Endothelial cell of umbilical vein (primary cell): ENCODE data around the gene SUPT5H. TPM values are rescaled to one million over a fixed set of nuclear protein-coding genes. Genes with fewer than 3 reads are reported as not detected.

Experiments
- BruUV-seq: library from RNA; stranded (reverse); fragments of 400-500 nt; replicated peaks from 2 replicates; lab custom pipeline; 2021; lab: Mats Ljungman, UMichigan
- CTCF ChIA-PET: fragments of 300-600, 350-600 bp; sonication (Branson Sonifier 250); formaldehyde crosslinking; loops from one replicate; lab custom pipeline; 2021; ENCODE audit warnings: antibody characterized with exemption, inconsistent platforms; lab: Charles Lee
- POLR2A ChIA-PET: fragments of 300-600, 350-600 bp; sonication (Branson Sonifier 250); formaldehyde crosslinking; loops from one replicate; lab custom pipeline; 2021; ENCODE audit warnings: antibody characterized with exemption, inconsistent platforms; lab: Charles Lee
- DNase-seq: peaks from one replicate; pipeline ENCODE4 v3.0.0-alpha.2; 2011; ENCODE audit warnings: low read depth, low spot score
- FAIRE-seq: peaks from 2 replicates; lab custom pipeline; 2011; peaks lifted over from hg19 to GRCh38; lab: Jason Lieb, UNC
- H2AFZ ChIP-seq: 2 replicates; pipeline ENCODE4 v1.6.0; 2012; ENCODE audit warnings: low read depth, low read length, control low read depth, inconsistent platforms
- H3K27ac ChIP-seq: 2 replicates; pipeline ENCODE4 v1.5.1; 2011; ENCODE audit warnings: low read depth, mild to moderate bottlenecking, control low read depth, low read length, moderate library complexity; ENCODE audit not compliant: insufficient read depth
- H3K27me3 ChIP-seq, 2 experiments: 2 replicates each; pipeline versions ENCODE4 v1.6.0 to v1.6.1; 2011; ENCODE audit warnings: low read length in 2 of 2, mixed read lengths in 1 of 2; ENCODE audit not compliant: control insufficient read depth in 2 of 2, insufficient read depth in 2 of 2
- H3K36me3 ChIP-seq, 2 experiments: 2 replicates in 1 of 2; 3 replicates in 1 of 2; pipeline ENCODE4 v1.5.1; 2011; ENCODE audit warnings: low read length in 2 of 2, mild to moderate bottlenecking in 1 of 2, moderate library complexity in 1 of 2; ENCODE audit not compliant: control insufficient read depth in 2 of 2, insufficient read depth in 2 of 2; ENCODE audit errors: extremely low read depth in 1 of 2
- H3K4me1 ChIP-seq: 3 replicates; pipeline ENCODE4 v1.5.1; 2011; ENCODE audit warnings: mild to moderate bottlenecking, low read length; ENCODE audit not compliant: control insufficient read depth, insufficient read depth; ENCODE audit errors: extremely low read depth
- H3K4me2 ChIP-seq: 2 replicates; pipeline ENCODE4 v1.6.1; 2011; ENCODE audit warnings: low read length, control low read depth, mixed read lengths; ENCODE audit not compliant: insufficient read depth
- H3K4me3 ChIP-seq, 3 experiments: fragments of 200-600 bp in 1 of 3; sonication (generic), shearing (Covaris generic) in 1 of 3; replicated peaks in 1 of 3; 2 replicates each; pipeline ENCODE4 v1.5.1; 2011 to 2016; ENCODE audit warnings: control low read depth in 3 of 3, low read length in 3 of 3, mild to moderate bottlenecking in 2 of 3, inconsistent platforms in 1 of 3, low read depth in 1 of 3, moderate library complexity in 1 of 3; ENCODE audit not compliant: insufficient read depth in 1 of 3
- H3K79me2 ChIP-seq: 2 replicates; pipeline ENCODE4 v1.6.0; 2012; ENCODE audit warnings: low read length, inconsistent platforms; ENCODE audit not compliant: control insufficient read depth, insufficient read depth
- H3K9ac ChIP-seq: replicated peaks from 2 replicates; pipeline ENCODE3; 2011; ENCODE audit warnings: low read length, control low read depth; ENCODE audit not compliant: insufficient read depth; ENCODE audit errors: extremely low read depth
- H3K9me1 ChIP-seq: replicated peaks from 3 replicates; pipeline ENCODE4 v1.6.0; 2011; ENCODE audit warnings: mild to moderate bottlenecking, low read length; ENCODE audit not compliant: control insufficient read depth, insufficient read depth; ENCODE audit errors: extremely low read depth
- H3K9me3 ChIP-seq: replicated peaks from 2 replicates; pipeline ENCODE4 v1.5.1; 2012; ENCODE audit warnings: low read length, inconsistent platforms; ENCODE audit not compliant: control insufficient read depth, insufficient read depth
- H4K20me1 ChIP-seq: replicated peaks from 2 replicates; pipeline ENCODE3; 2011; ENCODE audit warnings: mild to moderate bottlenecking, low read length; ENCODE audit not compliant: control insufficient read depth, insufficient read depth; ENCODE audit errors: extremely low read depth
- CTCF ChIP-seq, 2 donors: IDR thresholded peaks; 1 replicate in 1 of 2; 2 replicates in 1 of 2; pipeline ENCODE4 v1.5.1; 2011; ENCODE audit warnings: low read length in 2 of 2, mild to moderate bottlenecking in 2 of 2, moderate library complexity in 2 of 2, control low read depth in 1 of 2, inconsistent platforms in 1 of 2, low read depth in 1 of 2; ENCODE audit not compliant: insufficient read depth in 1 of 2; ENCODE audit errors: extremely low read depth in 1 of 2
- EZH2 ChIP-seq: IDR thresholded peaks from 2 replicates; pipeline ENCODE4 v1.6.1; 2012; ENCODE audit warnings: borderline replicate concordance, low read depth, mild to moderate bottlenecking, moderate library complexity, low read length, inconsistent platforms; ENCODE audit not compliant: severe bottlenecking
- FOS ChIP-seq: IDR thresholded peaks from 2 replicates; pipeline ENCODE4 v1.6.1; 2011; ENCODE audit warnings: mild to moderate bottlenecking, low read length, moderate library complexity, borderline replicate concordance; ENCODE audit not compliant: insufficient read depth
- GATA2 ChIP-seq: IDR thresholded peaks from 2 replicates; pipeline ENCODE4 v1.7.0; 2011; ENCODE audit warnings: low read depth, mild to moderate bottlenecking, moderate library complexity, mixed read lengths, low read length; ENCODE audit not compliant: insufficient read length, insufficient read depth
- JUN ChIP-seq: IDR thresholded peaks from 2 replicates; pipeline ENCODE4 v1.6.1; 2011; ENCODE audit warnings: borderline replicate concordance, low read depth; ENCODE audit not compliant: insufficient read length, insufficient read depth
- MAX ChIP-seq: IDR thresholded peaks from 2 replicates; pipeline ENCODE4 v1.6.1; 2011; ENCODE audit not compliant: insufficient read depth, insufficient read length
- MYC ChIP-seq: IDR thresholded peaks from one replicate; pipeline ENCODE4 v1.6.1; 2011; ENCODE audit warnings: mild to moderate bottlenecking, low read depth, low read length
- POLR2A ChIP-seq: IDR thresholded peaks from 2 replicates; pipeline ENCODE4 v1.6.1; 2012; ENCODE audit warnings: low read depth, mild to moderate bottlenecking, control low read depth, low read length
- POLR2AphosphoS5 ChIP-seq: IDR thresholded peaks from 2 replicates; pipeline ENCODE4 v1.6.1; 2012; ENCODE audit warnings: low read depth, mild to moderate bottlenecking, control low read depth, low read length, moderate library complexity; ENCODE audit not compliant: insufficient read depth
- dilution Hi-C: fragments of 300-500 bp; cut with MboI; formaldehyde crosslinking; loops from one replicate; pipeline ENCODE4 v1.15.0; 2019; ENCODE audit warnings: low sequenced_read_pairs; ENCODE audit not compliant: extremely low pct_ligation_motif_present
- intact Hi-C: fragments of 100-400 bp; cut with micrococcal nuclease; formaldehyde crosslinking; loops from one replicate; pipeline ENCODE4 v1.10.0; 2022
- polyA plus RNA-seq, 4 experiments: library from polyadenylated mRNA; depleted of rRNA in 3 of 4; stranded (reverse) in 3 of 4; unstranded in 1 of 4; fragments of >200 nt; gene quantifications; 2 replicates each; pipeline versions ENCODE4 v1.2.1 to v1.2.3, GENCODE V29; 2011 to 2012; ENCODE audit warnings: missing spikeins in 1 of 4
- total RNA-seq: library from RNA; stranded (reverse); gene quantifications from 2 replicates; pipeline ENCODE4 v1.2.3, GENCODE V29; 2021

Gene SUPT5H
- total and polyA plus RNA-seq, 2 donors (not counting 3 experiments of a cell fraction or from before 2014, with no cell fraction given), result 87.6 to 120 TPM

DNA sequence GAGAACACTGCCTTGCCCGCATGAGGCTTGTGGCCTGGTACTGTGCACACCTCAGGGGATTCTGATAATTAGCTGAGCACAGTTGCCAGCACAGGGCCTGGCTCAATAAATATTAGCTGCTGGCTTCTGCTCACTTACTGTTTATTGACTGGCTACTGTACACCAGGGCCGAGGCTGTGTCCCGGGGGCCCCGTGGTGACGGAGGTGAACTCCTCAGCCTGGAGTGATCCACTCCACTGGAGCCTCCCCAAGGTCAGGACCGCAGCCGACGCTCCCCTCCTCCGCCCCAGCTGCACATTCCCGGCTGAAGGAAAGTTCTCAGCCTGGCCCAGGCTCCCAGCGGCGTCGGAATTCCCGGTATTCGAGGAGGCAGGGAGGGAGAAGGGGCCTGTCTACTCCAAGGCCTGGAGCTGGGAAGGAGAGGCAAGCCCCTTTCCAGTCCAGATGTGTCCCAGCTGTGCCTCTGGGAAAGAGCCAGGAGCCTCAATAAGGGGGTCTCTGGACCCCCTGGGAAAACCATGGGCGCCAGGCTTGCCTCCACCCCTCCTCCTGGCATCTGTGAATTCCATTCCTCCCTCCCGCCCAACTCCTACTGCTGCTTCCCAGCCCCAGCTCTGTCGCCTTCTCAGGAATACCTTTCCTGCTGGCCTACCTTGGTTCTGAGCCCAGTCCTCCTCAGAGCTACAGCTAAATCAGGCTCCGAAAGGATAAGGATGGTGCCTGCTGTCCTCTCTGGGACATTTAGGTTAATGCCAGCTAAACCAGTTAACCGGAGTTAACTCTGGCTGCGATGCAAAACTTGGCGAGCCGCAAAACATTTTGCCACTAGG, 16.9 kb upstream of the SUPT5H start:
- POLR2A ChIA-PET, result interaction anchor here (1.7 to 2.5 kb wide), 2 partner anchors 7 to 15 kb away, joined by 8 to 10 read pairs; partner anchors contain the start of gene RPS16
- peak; percentile 86 for DNase-seq
- peak; percentile 72 for FAIRE-seq
- Histone ChIP-seq H3K4me2 (no peak overlapping the region), H3K9me1 (no peaks in the 10 kb centered on the region), H3K4me1 (peaks cover 17% of the 10 kb centered on the region), H3K27ac (peak overlapping the region; percentile 57), H3K36me3 (peaks cover 12 to 19% of the 10 kb centered on the region in 2 experiments), H4K20me1 (no peaks in the 10 kb centered on the region), H3K27me3 (no peaks in the 10 kb centered on the region), H3K9me3 (no peaks in the 10 kb centered on the region), H2AFZ (peak overlapping the region; percentile 14), H3K79me2 (peaks cover 9% of the 10 kb centered on the region), H3K9ac (peak overlapping the region; percentile 38), H3K4me3 (no peak overlapping the region)
- no peak for TF ChIP-seq POLR2AphosphoS5
- TF ChIP-seq EZH2, result no peak
- TF ChIP-seq GATA2, result no peak
- no peak for TF ChIP-seq MAX
- no peak for TF ChIP-seq CTCF (IDR thresholded peaks at IDR 0.05; ENCODE audit: extremely low read depth in 1 of 2, insufficient read depth in 1 of 2, low read depth in 1 of 2, low read length in 2 of 2)
- TF ChIP-seq POLR2A, result no peak
- TF ChIP-seq MYC, result no peak
- TF ChIP-seq FOS, result no peak
- no peak for TF ChIP-seq JUN
- dilution Hi-C loops, result no loop called here
- intact Hi-C loops, result no loop called here
- CTCF ChIA-PET, result interaction anchor here (1.1 to 5.2 kb wide), 5 partner anchors 8 to 46 kb away, joined by 3 to 29 read pairs (median 3); partner anchors contain the start of gene PLEKHG2
- no TSS peak for BruUV-seq
